H9 (cell line): Measurements from ENCODE around the gene GPR34. TPM values are rescaled to one million over a fixed set of nuclear protein-coding genes. Genes with fewer than 3 reads are reported as not detected.
"Not testable (repeated sequence)": the region's sequence is repeated elsewhere in the genome, so short reads cannot be mapped to it uniquely, and the experiment has no call there.

Experiments
- DNase-seq: peaks from one replicate; pipeline ENCODE4 v3.0.0-alpha.2; 2017
- H2AFZ ChIP-seq: one replicate; pipeline ENCODE4 v1.6.1; 2013; ENCODE audit warnings: mild to moderate bottlenecking, low read length, control low read depth, moderate library complexity
- H2AK5ac ChIP-seq: 2 replicates; pipeline ENCODE4 v1.6.1; 2013; ENCODE audit warnings: low read length, control low read depth, mixed read lengths; ENCODE audit not compliant: insufficient read length
- H2BK120ac ChIP-seq: one replicate; pipeline ENCODE4 v1.6.1; 2013; ENCODE audit warnings: low read depth, mild to moderate bottlenecking, low read length, control low read depth, inconsistent platforms; ENCODE audit not compliant: poor library complexity, severe bottlenecking
- H2BK12ac ChIP-seq: 2 replicates; pipeline ENCODE4 v1.6.1; 2013; ENCODE audit warnings: low read length, control low read depth, mixed read lengths, low read depth; ENCODE audit not compliant: insufficient read length
- H2BK15ac ChIP-seq: 2 replicates; pipeline ENCODE4 v1.6.1; 2013; ENCODE audit warnings: low read depth, low read length, control low read depth
- H2BK20ac ChIP-seq: one replicate; pipeline ENCODE4 v1.6.1; 2013; ENCODE audit warnings: low read depth, mild to moderate bottlenecking, low read length, control low read depth, inconsistent platforms; ENCODE audit not compliant: poor library complexity, severe bottlenecking
- H2BK5ac ChIP-seq: 2 replicates; pipeline ENCODE4 v1.6.1; 2013; ENCODE audit warnings: low read length, control low read depth, mixed read lengths; ENCODE audit not compliant: insufficient read length
- H3K14ac ChIP-seq: 2 replicates; pipeline ENCODE4 v1.6.1; 2013; ENCODE audit warnings: low read length, control low read depth; ENCODE audit not compliant: insufficient read depth
- H3K18ac ChIP-seq: 2 replicates; pipeline ENCODE4 v1.6.1; 2013; ENCODE audit warnings: low read depth, mild to moderate bottlenecking, mixed read lengths, low read length, control low read depth; ENCODE audit not compliant: insufficient read length
- H3K23ac ChIP-seq: 2 replicates; pipeline ENCODE4 v1.6.1; 2013; ENCODE audit warnings: low read length, control low read depth, mixed read lengths, low read depth; ENCODE audit not compliant: insufficient read length
- H3K23me2 ChIP-seq: 2 replicates; pipeline ENCODE4 v1.6.1; 2013; ENCODE audit warnings: low read depth, mild to moderate bottlenecking, mixed read lengths, low read length, control low read depth; ENCODE audit not compliant: insufficient read length, poor library complexity, severe bottlenecking
- H3K27ac ChIP-seq: 2 replicates; pipeline ENCODE4 v1.5.1; 2013; ENCODE audit warnings: low read length, control low read depth, mixed read lengths, low read depth; ENCODE audit not compliant: insufficient read length
- H3K27me3 ChIP-seq: 2 replicates; pipeline ENCODE4 v1.6.1; 2013; ENCODE audit warnings: low read length, control low read depth, inconsistent platforms; ENCODE audit not compliant: insufficient read depth
- H3K4ac ChIP-seq: 2 replicates; pipeline ENCODE4 v1.6.1; 2013; ENCODE audit warnings: low read depth, mild to moderate bottlenecking, control low read depth, inconsistent platforms, low read length, moderate library complexity
- H3K4me1 ChIP-seq: 2 replicates; pipeline ENCODE4 v1.6.1; 2013; ENCODE audit warnings: low read length, control low read depth, inconsistent platforms; ENCODE audit not compliant: insufficient read depth
- H3K4me2 ChIP-seq: 2 replicates; pipeline ENCODE4 v1.6.1; 2013; ENCODE audit warnings: low read length, control low read depth, mixed read lengths; ENCODE audit not compliant: insufficient read length, insufficient read depth
- H3K56ac ChIP-seq: 2 replicates; pipeline ENCODE4 v1.6.1; 2013; ENCODE audit warnings: low read depth, mild to moderate bottlenecking, mixed read lengths, low read length, control low read depth; ENCODE audit not compliant: insufficient read length
- H3K79me1 ChIP-seq: 2 replicates; pipeline ENCODE4 v1.6.1; 2013; ENCODE audit warnings: low read depth, mild to moderate bottlenecking, moderate library complexity, low read length, control low read depth, inconsistent platforms; ENCODE audit not compliant: insufficient read depth, poor library complexity, severe bottlenecking
- H3K79me2 ChIP-seq: 2 replicates; pipeline ENCODE4 v1.6.1; 2013; ENCODE audit warnings: low read length, control low read depth, inconsistent platforms; ENCODE audit not compliant: insufficient read depth
- H3K9ac ChIP-seq: 2 replicates; pipeline ENCODE4 v1.6.1; 2013; ENCODE audit warnings: low read length, control low read depth, mixed read lengths; ENCODE audit not compliant: insufficient read length; ENCODE audit errors: extremely low read depth
- H3K9me3 ChIP-seq: one replicate; pipeline ENCODE4 v1.6.1; 2013; ENCODE audit warnings: low read depth, low read length, inconsistent platforms; ENCODE audit not compliant: control insufficient read depth
- H3T11ph ChIP-seq: one replicate; pipeline ENCODE4 v1.6.1; 2013; ENCODE audit warnings: mild to moderate bottlenecking, low read length, control low read depth, inconsistent platforms
- H4K20me1 ChIP-seq: one replicate; pipeline ENCODE4 v1.6.1; 2013; ENCODE audit not compliant: control insufficient read depth, insufficient read length, insufficient read depth
- H4K5ac ChIP-seq: 2 replicates; pipeline ENCODE4 v1.6.1; 2013; ENCODE audit warnings: low read depth, mild to moderate bottlenecking, mixed read lengths, low read length, control low read depth; ENCODE audit not compliant: insufficient read length
- H4K8ac ChIP-seq: replicated peaks from 2 replicates; pipeline ENCODE4 v1.6.1; 2013; ENCODE audit warnings: low read length, control low read depth, mixed read lengths, low read depth; ENCODE audit not compliant: insufficient read length
- H4K91ac ChIP-seq: 2 replicates; pipeline ENCODE4 v1.6.1; 2013; ENCODE audit warnings: low read depth, mild to moderate bottlenecking, moderate library complexity, mixed read lengths, low read length, control low read depth; ENCODE audit not compliant: insufficient read length
- H3K27ac Mint-ChIP-seq, 3 experiments: 2 replicates in 2 of 3; 3 replicates in 1 of 3; pipeline ENCODE4 v1.8.0; 2020 to 2021; ENCODE audit warnings: mixed read lengths in 3 of 3, mild to moderate bottlenecking in 1 of 3, moderate library complexity in 1 of 3
- H3K27me3 Mint-ChIP-seq: 2 replicates; pipeline ENCODE4 v1.8.0; 2021; ENCODE audit warnings: low read depth, mild to moderate bottlenecking, moderate library complexity, mixed read lengths
- H3K36me3 Mint-ChIP-seq, 3 experiments: 2 replicates in 2 of 3; 3 replicates in 1 of 3; pipeline ENCODE4 v1.8.0; 2020 to 2021; ENCODE audit warnings: low read depth in 3 of 3, mixed read lengths in 3 of 3; ENCODE audit not compliant: insufficient read depth in 1 of 3
- H3K4me1 Mint-ChIP-seq, 2 experiments: 2 replicates each; pipeline ENCODE4 v1.8.0; 2020; ENCODE audit warnings: mixed read lengths in 2 of 2
- H3K4me3 Mint-ChIP-seq, 2 experiments: 2 replicates in 1 of 2; 3 replicates in 1 of 2; pipeline ENCODE4 v1.8.0; 2020 to 2021; ENCODE audit warnings: mild to moderate bottlenecking in 2 of 2, mixed read lengths in 2 of 2, moderate library complexity in 1 of 2
- H3K9me3 Mint-ChIP-seq, 2 experiments: 2 replicates in 1 of 2; 3 replicates in 1 of 2; pipeline ENCODE4 v1.8.0; 2020; ENCODE audit warnings: mild to moderate bottlenecking in 2 of 2, mixed read lengths in 2 of 2, moderate library complexity in 1 of 2
- CTCF ChIP-seq: fragments of 200-600 bp; sonication (generic); conservative IDR thresholded peaks from 3 replicates; pipeline ENCODE4 v1.8.0; 2021; ENCODE audit warnings: antibody characterized with exemption, mild to moderate bottlenecking
- WGBS: extraction: QIAGEN DNeasy Blood & Tissue Kit; methylation state at CpG from one replicate; pipeline ENCODE4 v1.1.7; 2013; ENCODE audit warnings: missing lambda C conversion rate, low lambda C conversion rate, mixed read lengths; ENCODE audit not compliant: insufficient read length; ENCODE audit errors: extremely low coverage; 5-methylcytosine and 5-hydroxymethylcytosine counted together
- long read RNA-seq: library from polyadenylated mRNA; unstranded; transcript quantifications from one replicate; pipeline ENCODE4 v2.0.0, GENCODE V29; 2020
- total RNA-seq: library from RNA; stranded (reverse); gene quantifications from 2 replicates; pipeline ENCODE4 v1.2.1, GENCODE V29; 2021

The GPR34 gene
- not detected in 2 replicates for total RNA-seq
- long read RNA-seq, result 0 reads

GRCh38 chrX:41688835-41689234, at the start of gene GPR34:
GPR34 (plus strand) TSS chrX:41688973; CDS start chrX:41695634, 6,661 bp downstream.
- Mint-ChIP-seq H3K36me3 (peaks cover 0 to 12% (median 0%) of the 10 kb centered on the region in 3 experiments; a peak in 2 of 7 replicates), H3K9me3 (peaks cover 46 to 51% of the 10 kb centered on the region in 2 experiments), H3K27me3 (no peaks in the 10 kb centered on the region), H3K27ac (no peak within 1 kb of the TSS), H3K4me3 (no peak within 1 kb of the TSS), H3K4me1 (no peaks in the 10 kb centered on the region)
- Histone ChIP-seq H3K14ac (no peak within 1 kb of the TSS), H2BK5ac (no peak within 1 kb of the TSS), H3K9me3 (no peaks in the 10 kb centered on the region), H3K23ac (no peak within 1 kb of the TSS), H2AFZ (no peak within 1 kb of the TSS), H4K8ac (no peak within 1 kb of the TSS), H3K27ac (no peak within 1 kb of the TSS), H3K4ac (no peak within 1 kb of the TSS), H3K79me1 (no peaks in the 10 kb centered on the region), H2BK15ac (no peak within 1 kb of the TSS), H3K23me2 (no peaks in the 10 kb centered on the region), H3K4me1 (no peaks in the 10 kb centered on the region), H2AK5ac (no peak within 1 kb of the TSS), H2BK120ac (no peak within 1 kb of the TSS), H3K4me2 (no peak within 1 kb of the TSS), H2BK12ac (no peak within 1 kb of the TSS), H3K79me2 (no peaks in the 10 kb centered on the region), H4K91ac (no peak within 1 kb of the TSS), H4K5ac (no peak within 1 kb of the TSS), H3K27me3 (no peaks in the 10 kb centered on the region), H3K56ac (no peak within 1 kb of the TSS), H4K20me1 (no peaks in the 10 kb centered on the region), H3K18ac (no peak within 1 kb of the TSS), H3K9ac (no peak within 1 kb of the TSS), H3T11ph (no peak within 1 kb of the TSS), H2BK20ac (no peak within 1 kb of the TSS)
- no CpG with 5 or more reads among the region's 8 CpGs for WGBS
- TF ChIP-seq CTCF, result no peak
- no peak for DNase-seq

- H3K9ac ChIP-seq, H3K79me1 ChIP-seq, H3T11ph ChIP-seq, H3K27me3 Mint-ChIP-seq, H3K4me1 ChIP-seq, H3K27ac ChIP-seq, H2BK20ac ChIP-seq, H4K8ac ChIP-seq, H3K4ac ChIP-seq, H2AFZ ChIP-seq, H2BK15ac ChIP-seq, H3K23me2 ChIP-seq, H3K4me2 ChIP-seq, H3K18ac ChIP-seq, H2AK5ac ChIP-seq, H2BK5ac ChIP-seq, H3K9me3 ChIP-seq, H2BK12ac ChIP-seq, H3K27me3 ChIP-seq, H3K23ac ChIP-seq, H4K5ac ChIP-seq, H3K14ac ChIP-seq, H4K20me1 ChIP-seq, H3K79me2 ChIP-seq, H2BK120ac ChIP-seq, DNase-seq, H4K91ac ChIP-seq, H3K56ac ChIP-seq, H3K4me3 Mint-ChIP-seq: not testable (repeated sequence)
- peaks cover 30 to 50% (median 48%) of the 10 kb centered on the region in 3 experiments for H3K36me3 Mint-ChIP-seq
- no CpG with 5 or more reads among the region's 2 CpGs for WGBS
- peaks cover 64 to 73% of the 10 kb centered on the region in 2 experiments for H3K9me3 Mint-ChIP-seq
- 0 out of 7 replicates have a peak overlapping the region, but pooled peaks of 1 of the 3 experiments have one; percentile 34 for H3K27ac Mint-ChIP-seq
- H3K4me1 Mint-ChIP-seq, result peaks cover 34 to 37% of the 10 kb centered on the region in 2 experiments
Observed at GRCh38 chrX:41646201-41646600, 42.6 kb upstream of the GPR34 start.
